HepG2 (cell line): Measurements from ENCODE around the gene TMBIM6. TPM values are rescaled to one million over a fixed set of nuclear protein-coding genes. Genes with fewer than 3 reads are reported as not detected.

Source experiments
- ELF4 ChIP-seq: sonication (generic); formaldehyde crosslinking; IDR thresholded peaks from 2 replicates; pipeline ENCODE4 v1.5.0; 2020; ENCODE audit warnings: missing genetic modification reagents, mild to moderate bottlenecking, moderate library complexity, borderline replicate concordance
- ISX ChIP-seq: sonication (generic); formaldehyde crosslinking; conservative IDR thresholded peaks from 2 replicates; pipeline ENCODE4 v1.5.0; 2020; ENCODE audit warnings: missing genetic modification reagents
- JUND ChIP-seq: sonication (generic); formaldehyde crosslinking; IDR thresholded peaks from 2 replicates; pipeline ENCODE4 v1.8.0; 2022; ENCODE audit warnings: mild to moderate bottlenecking, missing genetic modification reagents
- KAT2B ChIP-seq: fragments of 150-350 bp; IDR thresholded peaks from 2 replicates; pipeline ENCODE4 v1.6.1; 2014; ENCODE audit warnings: low read depth, low read length, borderline replicate concordance
- KLF11 ChIP-seq: IDR thresholded peaks from 2 replicates; pipeline ENCODE4 v1.6.1; 2016; ENCODE audit warnings: missing compliant biosample characterization
- NR2F1 ChIP-seq, 2 experiments: fragments of 450-650 bp in 1 of 2; formaldehyde crosslinking in 1 of 2; IDR thresholded peaks; 2 replicates each; pipeline versions ENCODE4 v1.5.0 to v1.6.1; 2016 to 2020; ENCODE audit warnings: mild to moderate bottlenecking in 1 of 2, missing compliant biosample characterization in 1 of 2, missing genetic modification reagents in 1 of 2, moderate library complexity in 1 of 2
- PTBP1 ChIP-seq: fragments of 200-400 bp; formaldehyde crosslinking; IDR thresholded peaks from 2 replicates; pipeline ENCODE4 v1.6.1; 2018; ENCODE audit warnings: low read length, low read depth; ENCODE audit not compliant: poor library complexity, severe bottlenecking
- SP140L ChIP-seq: sonication (generic); formaldehyde crosslinking; IDR thresholded peaks from 2 replicates; pipeline ENCODE4 v1.4.0; 2020; ENCODE audit warnings: missing genetic modification reagents, borderline replicate concordance
- TGIF2 ChIP-seq: IDR thresholded peaks from 2 replicates; pipeline ENCODE4 v1.6.1; 2016; ENCODE audit warnings: control low read depth, missing compliant biosample characterization
- ZFP36L2 ChIP-seq: sonication (generic); formaldehyde crosslinking; IDR thresholded peaks from 2 replicates; pipeline ENCODE4 v1.4.0; 2020; ENCODE audit warnings: missing genetic modification reagents
- ZNF10 ChIP-seq: sonication (generic); formaldehyde crosslinking; IDR thresholded peaks from 2 replicates; pipeline ENCODE4 v1.4.0; 2020; ENCODE audit warnings: mild to moderate bottlenecking, low read depth, missing genetic modification reagents, borderline replicate concordance
- ZNF138 ChIP-seq: sonication (generic); formaldehyde crosslinking; IDR thresholded peaks from 2 replicates; pipeline ENCODE4 v1.5.0; 2020; ENCODE audit warnings: mild to moderate bottlenecking, low read depth, missing genetic modification reagents
- ZNF256 ChIP-seq: sonication (generic); formaldehyde crosslinking; conservative IDR thresholded peaks from 2 replicates; pipeline ENCODE4 v1.4.0; 2020; ENCODE audit warnings: missing genetic modification reagents
- ZNF430 ChIP-seq: sonication (generic); formaldehyde crosslinking; IDR thresholded peaks from 2 replicates; pipeline ENCODE4 v1.9.0; 2021; ENCODE audit warnings: mild to moderate bottlenecking, missing genetic modification reagents
- ZNF432 ChIP-seq: sonication (generic); formaldehyde crosslinking; IDR thresholded peaks from 2 replicates; pipeline ENCODE4 v1.5.0; 2020; ENCODE audit warnings: missing genetic modification reagents, mild to moderate bottlenecking, borderline replicate concordance
- polyA plus RNA-seq, 8 experiments: library from polyadenylated mRNA; depleted of rRNA in 3 of 8; stranded (reverse) in 7 of 8; unstranded in 1 of 8; fragments of >200 nt; fragmentation: Illumina TruSeq in 4 of 8; extraction: Trizol in 4 of 8; gene quantifications; 2 replicates each; pipeline versions ENCODE4 v1.2.1 to v1.2.3, GENCODE V29; 2011 to 2016; ENCODE audit warnings: low read depth in 4 of 8, missing spikeins in 1 of 8, mixed read lengths in 1 of 8; ENCODE audit not compliant: insufficient read depth in 1 of 8
- total RNA-seq, 5 experiments: library from RNA; depleted of rRNA; stranded (reverse); fragments of >200 nt; fragmentation: Illumina TruSeq; extraction: Trizol; gene quantifications; 2 replicates each; pipeline ENCODE4 v1.2.3, GENCODE V29; 2016; ENCODE audit warnings: low read depth in 1 of 5
- TF ChIP-seq, protein P1 (sequence below): sonication (generic); formaldehyde crosslinking; IDR thresholded peaks from 2 replicates; pipeline ENCODE4 v1.5.0; 2020; ENCODE audit warnings: mild to moderate bottlenecking, missing genetic modification reagents, moderate library complexity
- TF ChIP-seq, protein P2 (sequence below): sonication (generic); formaldehyde crosslinking; IDR thresholded peaks from 2 replicates; pipeline ENCODE4 v1.5.1; 2020; ENCODE audit warnings: missing genetic modification reagents, mild to moderate bottlenecking, borderline replicate concordance
- TF ChIP-seq, protein P3 (sequence below): sonication (generic); formaldehyde crosslinking; IDR thresholded peaks from 2 replicates; pipeline ENCODE4 v1.4.0; 2020; ENCODE audit warnings: low read depth, missing genetic modification reagents
- TF ChIP-seq, protein P4 (sequence below): sonication (generic); formaldehyde crosslinking; IDR thresholded peaks from 2 replicates; pipeline ENCODE4 v1.5.0; 2020; ENCODE audit warnings: mild to moderate bottlenecking, missing genetic modification reagents

Gene TMBIM6
- total and polyA plus RNA-seq, 2 of the 13 experiments (the other 11 are each of a cell fraction or from before 2014, with no cell fraction given), result 412 to 468 TPM

DNA sequence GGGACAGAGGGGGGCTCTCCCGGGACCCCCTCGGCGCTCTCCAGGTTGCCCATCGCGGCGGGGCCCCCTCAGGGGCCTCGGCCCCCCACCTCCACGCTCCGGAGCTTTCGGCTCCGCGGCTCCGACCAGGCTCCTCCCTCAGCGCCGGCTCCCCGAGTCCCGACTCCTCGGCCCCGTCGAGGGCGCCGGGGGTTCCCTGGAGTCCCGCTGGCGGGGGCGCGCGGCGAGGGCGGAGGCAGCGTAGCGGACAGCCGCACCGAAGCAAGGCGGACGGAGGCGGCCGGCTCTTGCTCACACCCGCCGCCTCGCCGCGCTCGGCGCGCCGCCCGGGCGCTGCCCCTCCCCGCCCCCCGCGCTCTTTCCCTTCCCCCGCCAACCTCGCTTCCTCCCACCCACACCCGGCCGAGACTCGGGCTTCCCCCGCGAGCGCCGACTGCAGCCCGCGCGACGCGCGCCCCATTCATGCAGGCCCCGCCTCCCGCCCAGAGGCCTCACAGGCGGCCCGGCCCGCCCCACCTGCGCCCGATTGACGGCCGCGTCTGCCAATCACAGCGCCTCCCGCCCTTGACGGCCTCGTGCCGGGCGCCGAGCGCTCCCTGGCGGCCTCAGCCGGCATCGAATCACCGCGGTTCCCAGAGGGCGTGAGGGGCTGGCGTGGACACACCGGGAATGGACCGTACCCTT, 34.1 kb upstream of the TMBIM6 start, which contains the start of gene FMNL3 (continued):
- TF ChIP-seq PTBP1, result no peak
- TF ChIP-seq, protein P1, sequence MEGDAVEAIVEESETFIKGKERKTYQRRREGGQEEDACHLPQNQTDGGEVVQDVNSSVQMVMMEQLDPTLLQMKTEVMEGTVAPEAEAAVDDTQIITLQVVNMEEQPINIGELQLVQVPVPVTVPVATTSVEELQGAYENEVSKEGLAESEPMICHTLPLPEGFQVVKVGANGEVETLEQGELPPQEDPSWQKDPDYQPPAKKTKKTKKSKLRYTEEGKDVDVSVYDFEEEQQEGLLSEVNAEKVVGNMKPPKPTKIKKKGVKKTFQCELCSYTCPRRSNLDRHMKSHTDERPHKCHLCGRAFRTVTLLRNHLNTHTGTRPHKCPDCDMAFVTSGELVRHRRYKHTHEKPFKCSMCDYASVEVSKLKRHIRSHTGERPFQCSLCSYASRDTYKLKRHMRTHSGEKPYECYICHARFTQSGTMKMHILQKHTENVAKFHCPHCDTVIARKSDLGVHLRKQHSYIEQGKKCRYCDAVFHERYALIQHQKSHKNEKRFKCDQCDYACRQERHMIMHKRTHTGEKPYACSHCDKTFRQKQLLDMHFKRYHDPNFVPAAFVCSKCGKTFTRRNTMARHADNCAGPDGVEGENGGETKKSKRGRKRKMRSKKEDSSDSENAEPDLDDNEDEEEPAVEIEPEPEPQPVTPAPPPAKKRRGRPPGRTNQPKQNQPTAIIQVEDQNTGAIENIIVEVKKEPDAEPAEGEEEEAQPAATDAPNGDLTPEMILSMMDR (CRISPR knock-in tag), result peak; percentile 94
- peak; percentile 88; the same call in 1 of the 2 replicates for TF ChIP-seq ZNF138 (CRISPR knock-in tag)
- no peak for TF ChIP-seq ZNF10 (CRISPR knock-in tag)
- TF ChIP-seq, protein P2, sequence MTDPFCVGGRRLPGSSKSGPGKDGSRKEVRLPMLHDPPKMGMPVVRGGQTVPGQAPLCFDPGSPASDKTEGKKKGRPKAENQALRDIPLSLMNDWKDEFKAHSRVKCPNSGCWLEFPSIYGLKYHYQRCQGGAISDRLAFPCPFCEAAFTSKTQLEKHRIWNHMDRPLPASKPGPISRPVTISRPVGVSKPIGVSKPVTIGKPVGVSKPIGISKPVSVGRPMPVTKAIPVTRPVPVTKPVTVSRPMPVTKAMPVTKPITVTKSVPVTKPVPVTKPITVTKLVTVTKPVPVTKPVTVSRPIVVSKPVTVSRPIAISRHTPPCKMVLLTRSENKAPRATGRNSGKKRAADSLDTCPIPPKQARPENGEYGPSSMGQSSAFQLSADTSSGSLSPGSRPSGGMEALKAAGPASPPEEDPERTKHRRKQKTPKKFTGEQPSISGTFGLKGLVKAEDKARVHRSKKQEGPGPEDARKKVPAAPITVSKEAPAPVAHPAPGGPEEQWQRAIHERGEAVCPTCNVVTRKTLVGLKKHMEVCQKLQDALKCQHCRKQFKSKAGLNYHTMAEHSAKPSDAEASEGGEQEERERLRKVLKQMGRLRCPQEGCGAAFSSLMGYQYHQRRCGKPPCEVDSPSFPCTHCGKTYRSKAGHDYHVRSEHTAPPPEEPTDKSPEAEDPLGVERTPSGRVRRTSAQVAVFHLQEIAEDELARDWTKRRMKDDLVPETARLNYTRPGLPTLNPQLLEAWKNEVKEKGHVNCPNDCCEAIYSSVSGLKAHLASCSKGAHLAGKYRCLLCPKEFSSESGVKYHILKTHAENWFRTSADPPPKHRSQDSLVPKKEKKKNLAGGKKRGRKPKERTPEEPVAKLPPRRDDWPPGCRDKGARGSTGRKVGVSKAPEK (CRISPR knock-in tag), result no peak
- TF ChIP-seq, protein P3, sequence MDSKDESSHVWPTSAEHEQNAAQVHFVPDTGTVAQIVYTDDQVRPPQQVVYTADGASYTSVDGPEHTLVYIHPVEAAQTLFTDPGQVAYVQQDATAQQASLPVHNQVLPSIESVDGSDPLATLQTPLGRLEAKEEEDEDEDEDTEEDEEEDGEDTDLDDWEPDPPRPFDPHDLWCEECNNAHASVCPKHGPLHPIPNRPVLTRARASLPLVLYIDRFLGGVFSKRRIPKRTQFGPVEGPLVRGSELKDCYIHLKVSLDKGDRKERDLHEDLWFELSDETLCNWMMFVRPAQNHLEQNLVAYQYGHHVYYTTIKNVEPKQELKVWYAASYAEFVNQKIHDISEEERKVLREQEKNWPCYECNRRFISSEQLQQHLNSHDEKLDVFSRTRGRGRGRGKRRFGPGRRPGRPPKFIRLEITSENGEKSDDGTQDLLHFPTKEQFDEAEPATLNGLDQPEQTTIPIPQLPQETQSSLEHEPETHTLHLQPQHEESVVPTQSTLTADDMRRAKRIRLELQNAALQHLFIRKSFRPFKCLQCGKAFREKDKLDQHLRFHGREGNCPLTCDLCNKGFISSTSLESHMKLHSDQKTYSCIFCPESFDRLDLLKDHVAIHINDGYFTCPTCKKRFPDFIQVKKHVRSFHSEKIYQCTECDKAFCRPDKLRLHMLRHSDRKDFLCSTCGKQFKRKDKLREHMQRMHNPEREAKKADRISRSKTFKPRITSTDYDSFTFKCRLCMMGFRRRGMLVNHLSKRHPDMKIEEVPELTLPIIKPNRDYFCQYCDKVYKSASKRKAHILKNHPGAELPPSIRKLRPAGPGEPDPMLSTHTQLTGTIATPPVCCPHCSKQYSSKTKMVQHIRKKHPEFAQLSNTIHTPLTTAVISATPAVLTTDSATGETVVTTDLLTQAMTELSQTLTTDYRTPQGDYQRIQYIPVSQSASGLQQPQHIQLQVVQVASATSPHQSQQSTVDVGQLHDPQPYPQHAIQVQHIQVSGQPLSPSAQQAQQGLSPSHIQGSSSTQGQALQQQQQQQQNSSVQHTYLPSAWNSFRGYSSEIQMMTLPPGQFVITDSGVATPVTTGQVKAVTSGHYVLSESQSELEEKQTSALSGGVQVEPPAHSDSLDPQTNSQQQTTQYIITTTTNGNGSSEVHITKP (CRISPR knock-in tag), result no peak
- no peak for TF ChIP-seq JUND (CRISPR knock-in tag)
- no peak for TF ChIP-seq ELF4 (CRISPR knock-in tag)
- TF ChIP-seq ZFP36L2 (CRISPR knock-in tag), result 0 out of 2 replicates have a peak, but pooled peaks have one; percentile 65
- no peak for TF ChIP-seq KAT2B
- 0 out of 2 replicates have a peak, but pooled peaks have one; percentile 47 for TF ChIP-seq ISX (CRISPR knock-in tag)
- TF ChIP-seq ZNF432, result no peak
- TF ChIP-seq NR2F1 (CRISPR knock-in tag; IDR thresholded peaks at IDR 0.05), result no peak
- peak; percentile 90 for TF ChIP-seq ZNF430 (CRISPR knock-in tag)
- no peak for TF ChIP-seq TGIF2 (CRISPR knock-in tag)
- peak; percentile 97; the same call in 1 of the 2 replicates for TF ChIP-seq SP140L (CRISPR knock-in tag)
- 0 out of 2 replicates have a peak, but pooled peaks have one; percentile 68 for TF ChIP-seq KLF11 (CRISPR knock-in tag)
- TF ChIP-seq ZNF256 (CRISPR knock-in tag), result no peak; the same call in 1 of the 2 replicates
- TF ChIP-seq, protein P4, sequence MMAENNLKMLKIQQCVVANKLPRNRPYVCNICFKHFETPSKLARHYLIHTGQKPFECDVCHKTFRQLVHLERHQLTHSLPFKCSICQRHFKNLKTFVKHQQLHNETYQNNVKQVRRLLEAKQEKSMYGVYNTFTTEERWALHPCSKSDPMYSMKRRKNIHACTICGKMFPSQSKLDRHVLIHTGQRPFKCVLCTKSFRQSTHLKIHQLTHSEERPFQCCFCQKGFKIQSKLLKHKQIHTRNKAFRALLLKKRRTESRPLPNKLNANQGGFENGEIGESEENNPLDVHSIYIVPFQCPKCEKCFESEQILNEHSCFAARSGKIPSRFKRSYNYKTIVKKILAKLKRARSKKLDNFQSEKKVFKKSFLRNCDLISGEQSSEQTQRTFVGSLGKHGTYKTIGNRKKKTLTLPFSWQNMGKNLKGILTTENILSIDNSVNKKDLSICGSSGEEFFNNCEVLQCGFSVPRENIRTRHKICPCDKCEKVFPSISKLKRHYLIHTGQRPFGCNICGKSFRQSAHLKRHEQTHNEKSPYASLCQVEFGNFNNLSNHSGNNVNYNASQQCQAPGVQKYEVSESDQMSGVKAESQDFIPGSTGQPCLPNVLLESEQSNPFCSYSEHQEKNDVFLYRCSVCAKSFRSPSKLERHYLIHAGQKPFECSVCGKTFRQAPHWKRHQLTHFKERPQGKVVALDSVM (CRISPR knock-in tag), result no peak
